ENCODE results near the gene AK1. TPM values are rescaled to one million over a fixed set of nuclear protein-coding genes. Genes with fewer than 3 reads are reported as not detected.

AK1 gene
- total RNA-seq, 4 donors from 2014 or later: 14.2 to 35.6 (median 19.1) TPM

DNA sequence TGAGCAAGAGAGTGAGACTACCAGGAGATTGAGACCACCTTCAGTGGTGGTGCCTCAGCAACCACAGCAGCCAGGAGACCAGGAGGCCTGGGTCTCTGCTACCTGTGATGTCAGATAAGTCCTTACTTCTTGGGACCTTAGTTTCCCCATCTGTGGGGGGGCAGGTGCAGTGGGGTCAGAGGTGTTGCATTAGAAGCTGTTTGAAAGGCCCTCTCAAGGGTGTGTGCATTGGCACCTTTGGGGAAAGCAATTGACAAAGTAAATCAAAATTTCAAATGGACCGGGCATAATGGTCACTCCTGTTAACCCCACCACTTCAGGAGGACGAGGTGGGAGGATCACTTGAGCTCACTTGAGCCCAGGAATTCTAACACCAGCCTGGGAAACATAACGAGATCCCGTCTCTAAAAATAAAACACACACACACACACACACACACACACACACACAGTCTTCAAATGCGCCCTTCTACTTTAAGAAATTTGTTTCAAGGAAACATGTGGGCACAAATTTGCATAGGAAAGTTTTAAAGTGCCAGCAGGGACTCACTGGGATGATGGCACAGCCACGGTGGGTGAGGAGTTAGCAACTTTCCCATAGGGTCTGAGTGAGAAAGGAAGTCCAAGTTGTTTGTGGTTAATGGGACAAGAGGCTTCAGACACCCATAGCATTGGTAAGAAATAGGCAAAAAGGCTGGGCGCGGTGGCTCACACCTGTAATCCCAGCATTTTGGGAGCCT, 1.3 kb upstream of the AK1 start:
- TF ChIP-seq, protein P1, sequence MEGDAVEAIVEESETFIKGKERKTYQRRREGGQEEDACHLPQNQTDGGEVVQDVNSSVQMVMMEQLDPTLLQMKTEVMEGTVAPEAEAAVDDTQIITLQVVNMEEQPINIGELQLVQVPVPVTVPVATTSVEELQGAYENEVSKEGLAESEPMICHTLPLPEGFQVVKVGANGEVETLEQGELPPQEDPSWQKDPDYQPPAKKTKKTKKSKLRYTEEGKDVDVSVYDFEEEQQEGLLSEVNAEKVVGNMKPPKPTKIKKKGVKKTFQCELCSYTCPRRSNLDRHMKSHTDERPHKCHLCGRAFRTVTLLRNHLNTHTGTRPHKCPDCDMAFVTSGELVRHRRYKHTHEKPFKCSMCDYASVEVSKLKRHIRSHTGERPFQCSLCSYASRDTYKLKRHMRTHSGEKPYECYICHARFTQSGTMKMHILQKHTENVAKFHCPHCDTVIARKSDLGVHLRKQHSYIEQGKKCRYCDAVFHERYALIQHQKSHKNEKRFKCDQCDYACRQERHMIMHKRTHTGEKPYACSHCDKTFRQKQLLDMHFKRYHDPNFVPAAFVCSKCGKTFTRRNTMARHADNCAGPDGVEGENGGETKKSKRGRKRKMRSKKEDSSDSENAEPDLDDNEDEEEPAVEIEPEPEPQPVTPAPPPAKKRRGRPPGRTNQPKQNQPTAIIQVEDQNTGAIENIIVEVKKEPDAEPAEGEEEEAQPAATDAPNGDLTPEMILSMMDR (IDR thresholded peaks at IDR 0.05; ENCODE audit: low read depth): no peak

DNA sequence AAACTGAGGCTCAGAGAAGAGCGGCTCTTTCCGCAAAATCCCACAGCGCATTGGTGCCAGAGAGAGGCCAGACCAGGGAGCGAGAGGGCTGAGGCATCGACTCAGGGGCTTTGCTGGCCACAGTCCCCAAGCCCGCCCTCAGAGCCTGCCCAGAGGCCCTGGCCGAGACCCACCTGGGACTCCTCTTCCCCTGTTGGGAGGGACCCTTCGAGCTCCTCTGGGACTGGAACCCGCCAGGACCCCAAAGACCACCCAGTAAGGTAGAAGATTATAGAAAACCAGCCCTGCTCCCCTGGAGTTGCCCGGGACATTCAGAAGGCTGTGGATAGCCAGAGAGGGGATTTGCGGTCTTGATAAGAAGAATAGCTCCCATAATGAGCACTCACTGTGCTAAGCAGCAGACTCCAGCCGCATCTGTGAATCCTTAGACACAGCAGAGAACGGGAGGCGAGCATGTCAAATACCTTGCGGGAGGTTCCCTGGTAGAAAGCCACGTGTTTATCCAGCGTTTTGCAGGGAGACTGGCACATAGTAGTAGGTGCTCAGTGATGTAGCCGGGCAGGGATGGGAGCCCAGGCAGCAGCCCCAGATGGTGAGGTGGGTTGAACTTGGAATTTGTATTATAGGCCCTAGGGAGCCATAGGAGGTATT, 651 bp upstream of the AK1 start:
- TF ChIP-seq, protein P1 (IDR thresholded peaks at IDR 0.05; ENCODE audit: low read depth): no peak

DNA sequence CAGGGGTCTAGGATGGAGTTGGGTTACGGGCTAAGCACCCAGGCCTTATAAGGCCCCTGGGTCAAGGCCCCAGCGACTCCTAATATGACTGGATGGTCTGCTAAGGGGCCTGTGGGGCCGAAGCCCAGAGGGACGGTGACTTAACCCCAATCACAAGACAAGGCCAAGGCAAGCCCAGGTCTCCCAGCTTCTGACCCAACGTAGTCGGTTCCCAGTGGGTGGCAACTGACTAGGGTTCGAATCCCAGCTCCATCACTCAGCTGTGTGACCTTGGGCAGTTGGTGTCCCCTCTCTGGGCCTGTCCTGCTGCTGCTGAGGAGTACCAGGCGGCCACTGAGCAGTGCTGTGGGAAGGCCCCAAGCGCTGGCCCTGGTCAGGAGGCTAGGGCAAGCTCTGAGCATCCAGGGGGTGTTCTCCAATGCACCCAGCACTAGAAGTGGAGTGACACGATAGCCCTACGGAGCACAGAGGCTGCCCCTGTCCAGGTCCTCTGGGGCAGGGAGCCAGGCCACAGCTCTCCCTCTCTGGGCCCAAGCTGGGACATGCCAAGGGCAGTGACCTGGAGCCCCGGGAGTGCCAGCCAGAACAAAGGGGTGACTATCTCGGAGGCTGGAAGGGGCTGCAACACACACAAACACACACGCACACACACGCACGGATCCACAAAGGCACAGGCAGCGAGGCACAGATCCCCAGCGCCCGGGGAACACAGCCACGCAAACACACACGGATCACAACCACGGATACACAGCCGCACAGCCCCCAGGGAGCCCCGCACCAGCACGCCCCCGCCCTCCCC, 512 bp downstream of the AK1 start:
- TF ChIP-seq, protein P1 (IDR thresholded peaks at IDR 0.05; ENCODE audit: low read depth): no peak

DNA sequence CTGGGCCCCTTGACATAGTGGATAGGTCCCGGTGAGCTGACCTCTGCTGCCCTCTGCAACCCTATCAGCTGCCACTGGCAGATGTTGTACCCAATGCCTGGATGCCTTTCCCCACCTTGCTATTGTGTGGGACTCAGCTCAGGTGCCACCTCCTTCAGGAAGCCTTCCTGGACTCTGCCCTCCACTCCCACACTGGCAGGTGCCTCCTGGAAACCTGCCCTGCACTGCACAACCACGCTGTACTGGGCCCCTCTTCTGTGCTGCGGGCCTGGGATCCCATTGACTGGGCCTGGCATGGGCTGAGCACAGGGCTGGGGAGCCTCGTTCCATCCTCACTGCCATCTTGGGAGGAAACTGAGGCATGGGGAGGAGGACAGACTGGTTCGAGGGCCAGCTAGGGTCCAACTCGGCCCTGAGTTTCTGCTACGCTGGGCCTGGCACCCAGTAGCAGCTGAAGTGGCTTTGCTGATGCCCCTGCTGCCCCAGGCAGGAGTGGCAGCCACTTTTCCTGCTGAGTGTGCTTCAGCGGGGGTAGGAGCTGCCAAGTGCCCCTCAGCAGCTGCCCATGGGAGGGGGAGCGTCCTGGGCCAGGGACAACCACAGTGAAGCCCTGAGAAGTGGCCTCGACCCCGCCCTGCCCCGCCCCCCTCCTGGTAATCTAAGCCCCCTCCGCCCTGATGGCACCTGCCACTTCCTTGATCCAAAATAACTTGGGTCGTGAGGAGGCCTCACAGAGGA, 1.3 kb downstream of the AK1 start:
- TF ChIP-seq, protein P1 (IDR thresholded peaks at IDR 0.05; ENCODE audit: low read depth): no peak

DNA sequence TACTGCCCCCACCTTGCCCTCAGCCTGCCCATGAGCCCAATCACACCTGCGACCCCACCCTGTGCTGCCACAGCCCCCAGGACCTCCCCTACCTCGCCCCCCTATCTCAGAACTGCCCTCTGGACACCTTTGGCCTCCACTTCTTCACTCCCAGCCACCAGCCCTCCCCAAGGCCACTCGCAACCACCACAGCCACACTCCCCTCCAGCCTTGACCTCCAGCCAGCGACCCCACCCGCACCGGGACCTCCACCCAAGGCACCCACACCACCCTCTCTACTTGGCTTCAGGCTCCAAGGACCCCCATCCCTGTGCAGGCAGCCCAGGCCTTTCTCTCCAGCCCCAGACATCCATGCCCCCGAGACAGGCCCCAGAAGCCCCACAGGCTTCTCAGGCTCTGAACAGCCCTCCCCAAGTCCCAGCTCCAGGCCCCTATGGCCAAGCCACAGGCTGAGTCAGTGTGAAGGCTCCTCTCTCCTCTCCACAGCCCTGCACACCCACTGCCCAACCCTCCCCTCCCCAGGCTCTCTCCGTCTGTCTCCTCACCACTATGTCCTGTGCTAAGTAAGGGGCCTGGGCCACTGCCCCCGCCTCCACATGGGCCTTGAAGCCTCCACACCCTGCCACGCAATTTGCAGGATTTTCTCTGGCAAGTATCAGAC, 2.0 kb downstream of the AK1 start:
- TF ChIP-seq, protein P1 (IDR thresholded peaks at IDR 0.05; ENCODE audit: low read depth): no peak

DNA sequence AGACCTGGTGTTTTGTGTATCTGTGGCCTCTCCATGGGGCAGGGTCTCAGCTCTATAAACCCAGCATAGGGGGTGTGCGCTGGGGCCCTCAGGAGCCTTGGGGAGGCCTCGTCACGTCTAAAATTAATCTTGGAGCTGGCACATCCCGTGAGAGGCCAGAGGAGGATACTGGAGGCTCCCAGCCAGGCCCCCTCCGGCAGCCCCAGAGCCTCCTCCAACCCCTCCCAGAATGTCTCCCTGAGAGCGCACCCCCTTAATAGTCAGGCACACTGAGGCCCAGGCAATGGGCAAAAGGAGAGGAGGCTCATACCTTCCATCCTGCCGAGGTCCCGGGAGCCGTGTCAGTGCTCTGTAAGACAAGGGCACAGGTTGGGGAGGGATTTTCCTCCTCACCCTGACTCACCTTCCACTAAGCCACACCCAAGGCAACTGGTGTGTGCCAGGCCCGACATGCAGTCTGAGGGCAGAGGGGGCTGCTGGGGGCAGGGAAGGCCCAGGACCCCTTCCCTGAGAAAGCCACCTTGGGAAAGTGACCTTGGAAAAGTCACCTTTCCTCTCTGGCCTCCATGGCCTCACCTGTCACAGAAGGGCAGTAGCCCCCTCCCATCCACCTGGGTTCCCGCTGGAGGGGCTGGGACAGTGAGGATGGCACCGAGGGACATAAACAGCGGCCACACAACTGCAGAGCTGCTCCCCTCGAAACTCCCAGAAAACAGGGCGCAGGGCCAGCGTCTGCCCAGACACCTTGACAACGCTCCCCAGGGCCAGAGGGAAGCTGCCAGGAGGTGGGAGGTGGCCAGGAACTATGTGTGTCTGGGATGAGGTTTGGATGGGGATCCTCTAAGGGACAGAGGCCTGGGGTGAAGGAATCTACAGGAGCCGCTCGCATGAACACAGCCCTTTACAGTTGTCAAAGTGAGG, 2.9 kb downstream of the AK1 start:
- TF ChIP-seq, protein P1 (IDR thresholded peaks at IDR 0.05; ENCODE audit: low read depth): no peak

All from subcutaneous adipose tissue (tissue), 4 donors.